ENCODE results near the gene NFYC. TPM values are rescaled to one million over a fixed set of nuclear protein-coding genes. Genes with fewer than 3 reads are reported as not detected.

The NFYC gene
- total RNA-seq, 1 donor from 2014 or later: 51.1 TPM

DNA sequence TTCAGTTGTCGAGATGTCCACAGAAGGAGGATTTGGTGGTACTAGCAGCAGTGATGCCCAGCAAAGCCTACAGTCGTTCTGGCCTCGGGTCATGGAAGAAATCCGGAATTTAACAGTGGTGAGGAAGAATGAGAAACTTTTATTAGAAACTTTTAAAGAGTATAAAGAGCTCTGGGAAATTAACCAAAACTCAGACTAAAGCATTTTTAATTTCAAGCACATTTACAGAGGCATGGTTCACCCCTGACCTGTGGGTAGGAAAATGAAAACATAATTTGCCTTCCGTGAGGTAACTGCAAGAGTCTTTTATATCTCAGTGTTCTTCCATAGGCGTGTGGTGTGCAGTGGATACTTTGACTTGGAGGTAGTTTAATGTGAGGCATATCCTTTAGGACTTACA lies 47.3 kb downstream of the NFYC start:
- peaks cover 11% of the 10 kb centered on the region for H3K4me1 Mint-ChIP-seq (ENCODE audit: low read depth, unreplicated experiment)
- Histone ChIP-seq H3K27ac (ENCODE audit: low read depth, low read length) (no peak overlapping the region), H3K79me2 (ENCODE audit: insufficient read depth, low read length) (peaks cover 47% of the 10 kb centered on the region), H3K4me3 (ENCODE audit: insufficient read depth, low read depth, low read length) (no peak overlapping the region), H4K20me1 (ENCODE audit: insufficient read depth, low read length) (peaks cover 16% of the 10 kb centered on the region), H3K36me3 (ENCODE audit: insufficient read depth, low read length) (peaks cover 20% of the 10 kb centered on the region), H3K9me3 (ENCODE audit: insufficient read depth, low read depth, low read length) (peaks cover 4% of the 10 kb centered on the region), H3K4me2 (ENCODE audit: low read length) (no peak overlapping the region), H3K9ac (ENCODE audit: low read length) (no peak overlapping the region), H2AFZ (ENCODE audit: low read depth, low read length) (no peak overlapping the region), H3K27me3 (ENCODE audit: insufficient read depth, low read length) (no peaks in the 10 kb centered on the region), H3K4me1 (ENCODE audit: insufficient read depth, low read length) (peaks cover 3% of the 10 kb centered on the region)
- H3K27ac Mint-ChIP-seq (ENCODE audit: unreplicated experiment): no peak overlapping the region
- peaks cover 2% of the 10 kb centered on the region for H3K9me3 Mint-ChIP-seq (ENCODE audit: unreplicated experiment)
- TF ChIP-seq EZH2 (IDR thresholded peaks at IDR 0.05; ENCODE audit: insufficient read depth, low read length): no peak
- TF ChIP-seq CTCF (IDR thresholded peaks at IDR 0.05; ENCODE audit: insufficient read depth, low read depth, low read length): no peak
- H3K27me3 Mint-ChIP-seq (ENCODE audit: low read depth, unreplicated experiment): no peaks in the 10 kb centered on the region
- DNase-seq (ENCODE audit: low read depth) (no peak), FAIRE-seq (no peak)
- no peak overlapping the region for H3K4me3 Mint-ChIP-seq (ENCODE audit: unreplicated experiment)
- H3K36me3 Mint-ChIP-seq (ENCODE audit: low read depth, unreplicated experiment): peaks cover 27% of the 10 kb centered on the region

DNA sequence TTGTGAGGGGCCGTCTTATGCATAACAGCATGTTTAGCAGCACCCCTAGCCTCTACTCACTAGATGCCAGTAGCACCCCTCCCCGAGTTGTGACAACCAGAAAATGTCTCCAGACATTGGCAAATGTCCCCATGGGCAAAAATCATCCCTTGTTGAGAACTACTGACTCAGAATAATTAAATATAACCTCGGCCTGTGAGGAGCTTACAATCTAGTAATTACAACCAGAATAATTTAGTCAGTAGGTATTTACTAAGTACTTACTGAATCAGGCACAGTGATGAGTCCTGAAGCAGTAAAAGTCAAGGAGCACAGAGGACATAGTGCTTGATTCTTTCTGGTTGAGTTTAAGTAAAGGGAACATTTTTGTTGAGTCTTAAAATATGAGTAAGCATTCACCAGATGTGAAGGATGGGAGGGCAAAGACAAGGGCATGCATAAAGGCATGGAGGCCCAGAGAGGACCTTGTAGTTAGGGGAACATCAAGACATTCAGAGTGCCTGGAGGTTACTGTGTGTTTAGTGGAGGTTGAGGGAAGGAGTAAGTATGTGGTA lies 48.0 kb downstream of the NFYC start:
- peaks cover 4% of the 10 kb centered on the region for H3K9me3 ChIP-seq (ENCODE audit: insufficient read depth, low read depth, low read length)
- H3K27ac ChIP-seq (ENCODE audit: low read depth, low read length): no peak overlapping the region
- H3K27me3 Mint-ChIP-seq (ENCODE audit: low read depth, unreplicated experiment): no peaks in the 10 kb centered on the region
- H3K4me2 ChIP-seq (ENCODE audit: low read length): no peak overlapping the region
- H4K20me1 ChIP-seq (ENCODE audit: insufficient read depth, low read length): peaks cover 20% of the 10 kb centered on the region
- DNase-seq (ENCODE audit: low read depth) (no peak), FAIRE-seq (no peak)
- H3K4me3 Mint-ChIP-seq (ENCODE audit: unreplicated experiment): no peak overlapping the region
- H3K79me2 ChIP-seq (ENCODE audit: insufficient read depth, low read length): peaks cover 49% of the 10 kb centered on the region
- H3K9me3 Mint-ChIP-seq (ENCODE audit: unreplicated experiment): peaks cover 2% of the 10 kb centered on the region
- peaks cover 28% of the 10 kb centered on the region for H3K36me3 Mint-ChIP-seq (ENCODE audit: low read depth, unreplicated experiment)
- H3K4me1 Mint-ChIP-seq (ENCODE audit: low read depth, unreplicated experiment): peaks cover 11% of the 10 kb centered on the region
- peaks cover 21% of the 10 kb centered on the region for H3K36me3 ChIP-seq (ENCODE audit: insufficient read depth, low read length)
- H3K4me1 ChIP-seq (ENCODE audit: insufficient read depth, low read length): peaks cover 3% of the 10 kb centered on the region
- H3K9ac ChIP-seq (ENCODE audit: low read length): no peak overlapping the region
- no peak overlapping the region for H3K27ac Mint-ChIP-seq (ENCODE audit: unreplicated experiment)
- no peaks in the 10 kb centered on the region for H3K27me3 ChIP-seq (ENCODE audit: insufficient read depth, low read length)
- TF ChIP-seq CTCF (IDR thresholded peaks at IDR 0.05; ENCODE audit: insufficient read depth, low read depth, low read length) (no peak), EZH2 (IDR thresholded peaks at IDR 0.05; ENCODE audit: insufficient read depth, low read length) (no peak)
- H2AFZ ChIP-seq (ENCODE audit: low read depth, low read length): no peak overlapping the region
- H3K4me3 ChIP-seq (ENCODE audit: insufficient read depth, low read depth, low read length): no peak overlapping the region

All from astrocyte (in vitro differentiated cells and primary cell).